HG02759 (cell line): ENCODE measurements around the gene ADRA1B.

Experiments
- ATAC-seq: cut with Tn5 transposase; IDR thresholded peaks from one replicate; pipeline ENCODE4 v1.9.1; 2021; ENCODE audit warnings: mild to moderate bottlenecking, moderate library complexity; ENCODE audit not compliant: unreplicated experiment

The ADRA1B gene

DNA sequence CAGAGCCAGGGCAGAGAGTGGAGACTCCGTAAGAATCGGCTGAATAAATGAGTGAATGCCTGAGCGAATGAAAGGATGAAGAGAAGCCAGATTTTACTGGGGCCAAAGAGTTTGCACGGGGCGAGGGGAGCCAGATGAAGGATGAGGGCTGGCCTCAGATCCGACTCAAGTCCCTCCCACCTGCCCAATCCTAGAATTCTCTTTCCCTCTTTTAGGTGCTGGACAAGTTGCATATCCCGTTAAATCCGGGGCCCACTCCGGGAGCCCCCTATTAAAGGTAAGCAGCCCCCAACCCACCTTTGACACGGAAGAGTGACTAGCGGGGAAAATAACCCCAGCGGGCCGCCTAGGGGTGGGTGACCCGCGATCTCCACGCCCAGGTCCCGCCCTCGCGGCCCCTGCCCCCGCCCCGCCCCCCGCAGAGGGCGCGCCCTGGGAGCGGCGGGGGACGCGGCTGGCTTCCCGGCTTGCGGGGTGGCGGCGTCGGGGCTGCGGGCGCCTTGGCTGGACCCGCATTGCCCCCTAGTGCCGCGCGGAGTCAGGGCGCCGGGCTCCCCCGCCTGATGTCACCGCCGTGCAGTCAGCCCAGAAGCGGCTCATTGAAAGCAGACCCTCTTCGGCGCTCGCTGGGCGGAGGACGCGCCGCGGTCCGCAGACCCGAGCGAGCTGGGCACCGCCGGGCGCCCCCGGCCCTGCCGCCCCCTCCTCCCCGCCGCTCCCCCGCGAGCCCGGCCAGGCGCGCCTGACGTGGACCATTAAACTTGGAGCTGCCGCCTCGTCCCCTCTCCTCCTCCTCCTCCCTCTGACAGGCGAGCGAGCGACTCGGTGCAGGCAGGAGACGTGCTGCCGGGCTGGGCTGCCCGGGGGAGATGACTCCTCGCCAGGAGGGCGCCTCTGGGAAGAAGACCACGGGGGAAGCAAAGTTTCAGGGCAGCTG is at the start of gene ADRA1B:
TSS of gene ADRA1B (plus strand) at position 579 of the 937 bp plus-strand sequence. CDS start 424 bp downstream, outside the sequence.
- peak; percentile 85 for ATAC-seq

DNA sequence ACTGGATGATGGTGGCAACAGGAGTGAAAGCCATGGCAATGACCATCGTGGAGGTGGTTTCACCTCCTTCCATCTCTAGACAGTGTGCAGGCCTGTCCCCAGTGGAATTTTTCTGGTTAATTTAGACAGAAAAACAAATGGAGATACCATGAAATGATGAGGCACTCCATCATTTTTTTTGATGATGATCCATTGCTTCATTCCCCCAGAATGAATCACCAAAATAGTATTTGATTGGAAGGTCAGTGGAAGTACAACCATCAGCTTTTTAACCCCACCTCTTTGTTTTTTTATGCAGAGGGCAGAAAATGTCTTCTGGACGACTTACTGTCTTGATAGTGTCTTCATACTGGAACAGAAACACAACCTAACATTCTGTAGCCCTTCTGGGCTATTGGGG is 42.6 kb upstream of the ADRA1B start:
- ATAC-seq = no peak

DNA sequence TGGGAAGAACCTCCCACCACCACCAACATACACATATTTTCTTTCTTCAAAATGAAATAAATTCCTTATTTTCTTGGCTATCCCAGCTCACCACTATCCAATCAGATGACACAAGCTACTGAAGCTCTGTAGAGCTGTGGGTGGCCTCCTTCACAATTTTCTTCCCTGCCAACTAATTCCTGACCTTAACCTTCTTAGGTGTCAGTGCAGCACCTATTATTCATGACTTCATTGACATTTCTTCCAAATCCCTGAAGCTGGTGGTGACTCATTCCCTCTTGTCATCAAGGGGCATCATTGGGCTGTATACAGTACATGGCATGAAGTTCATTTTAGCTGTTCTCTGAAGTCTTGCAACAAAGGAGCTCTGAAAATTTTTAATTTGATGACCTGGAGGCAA is 42.0 kb upstream of the ADRA1B start:
- ATAC-seq = no peak

DNA sequence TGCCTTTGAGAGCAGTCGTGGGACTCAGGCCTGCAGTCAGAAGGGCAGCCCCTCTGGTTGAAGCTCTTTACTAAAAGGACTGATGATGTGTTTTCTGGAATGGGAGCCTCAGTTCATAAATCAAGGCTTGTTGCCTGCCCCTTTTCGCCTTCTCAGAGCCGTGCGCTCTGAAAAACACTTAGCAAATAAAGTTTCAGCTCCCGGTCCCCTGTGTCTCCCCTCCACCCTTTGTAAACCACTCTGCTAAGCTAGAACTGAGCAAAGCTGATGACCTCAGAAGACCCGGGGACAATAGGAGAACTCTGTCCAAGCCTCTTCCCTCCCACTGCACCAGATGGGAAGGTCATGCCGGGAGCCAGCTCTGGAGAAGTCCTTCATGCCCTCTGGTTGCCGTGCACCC is 39.3 kb upstream of the ADRA1B start:
- no peak for ATAC-seq

DNA sequence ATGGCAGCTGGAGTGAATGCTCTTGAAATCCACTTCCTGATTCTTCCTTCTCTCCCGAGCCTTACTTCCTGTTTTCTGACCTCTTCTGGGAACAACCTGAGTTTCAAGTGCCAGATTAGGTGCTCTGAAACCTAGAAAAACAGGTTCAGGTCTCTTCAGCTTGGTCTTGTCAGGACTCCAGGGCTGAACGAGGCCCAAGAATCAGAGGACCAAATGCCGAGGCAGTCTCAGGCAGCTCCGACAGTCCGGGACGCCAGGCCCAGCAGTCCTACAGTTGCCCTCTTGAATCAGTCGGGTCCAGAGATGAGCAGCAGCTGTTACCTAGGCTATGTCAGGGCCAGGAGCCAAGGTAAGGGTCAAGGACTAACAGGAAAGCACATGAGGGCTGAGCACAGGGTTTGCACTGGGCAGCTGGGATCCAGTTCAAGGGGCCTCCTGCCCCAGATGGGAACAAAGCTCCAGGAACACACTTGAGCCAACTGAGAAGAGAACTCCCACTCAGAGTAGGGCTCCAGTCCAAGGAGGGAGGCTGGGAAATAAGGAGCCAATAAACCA is 38.3 kb upstream of the ADRA1B start:
- no peak for ATAC-seq

DNA sequence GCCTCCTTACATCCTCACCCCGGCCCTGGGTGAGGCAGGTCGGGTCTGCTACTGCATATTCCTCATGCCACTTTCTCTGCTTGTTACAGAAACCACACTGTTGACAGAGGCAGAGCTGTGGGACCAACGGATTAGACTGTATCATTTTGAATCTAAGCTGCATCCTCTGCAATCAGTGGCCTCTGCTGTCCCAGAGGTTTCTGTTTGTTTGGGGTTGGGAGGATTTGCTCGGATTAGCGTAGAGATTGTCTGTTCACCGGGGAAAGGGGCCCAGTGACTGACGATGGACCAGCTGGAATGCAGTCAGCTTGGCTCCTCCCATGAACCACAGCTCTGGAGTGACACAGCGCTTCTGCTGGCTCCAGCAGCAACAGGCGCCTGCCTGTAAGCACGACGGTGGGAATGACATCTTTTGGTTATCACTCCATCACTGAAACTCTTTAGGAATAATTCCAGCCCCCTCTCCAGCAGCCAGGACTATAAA is 37.3 kb upstream of the ADRA1B start:
- ATAC-seq = no peak

DNA sequence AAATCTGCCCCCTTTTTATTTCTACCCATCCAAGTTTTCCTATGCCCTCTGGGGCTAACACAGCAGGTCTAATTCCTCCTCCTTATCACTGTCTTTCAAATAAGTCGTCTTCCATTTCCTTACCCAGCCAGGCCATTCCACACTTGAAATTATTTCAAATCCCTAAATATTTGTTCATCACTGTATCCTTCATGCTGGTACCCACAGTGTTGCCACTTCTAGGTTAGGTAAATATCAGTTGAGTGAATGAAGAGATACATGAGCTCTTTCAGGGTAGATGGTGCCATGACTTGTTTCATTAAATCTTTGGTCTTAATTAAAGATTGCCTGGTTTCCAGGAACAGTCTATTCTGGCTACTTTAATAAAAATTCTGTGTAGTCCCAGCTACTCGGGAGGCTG is 35.6 kb upstream of the ADRA1B start:
- ATAC-seq = no peak

DNA sequence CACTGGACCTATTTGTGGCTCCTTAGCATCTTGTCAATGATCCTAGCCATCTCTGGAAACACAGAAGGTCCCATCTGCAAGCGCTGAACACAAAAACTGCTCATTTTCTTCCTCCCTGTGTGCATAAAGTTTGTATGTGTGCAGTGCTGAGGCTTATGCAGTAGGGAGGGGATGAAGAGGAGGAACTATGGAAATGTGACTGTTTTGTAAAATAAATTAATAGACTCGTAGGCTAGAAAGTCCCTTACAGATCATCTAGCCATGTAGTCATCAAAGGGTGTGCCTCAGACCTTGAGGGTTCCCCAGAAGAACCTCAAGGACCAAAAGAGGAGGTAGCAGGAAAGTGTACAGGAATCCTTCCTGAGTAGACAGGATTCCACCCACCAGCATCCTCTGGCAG is 34.3 kb upstream of the ADRA1B start:
- ATAC-seq = no peak

DNA sequence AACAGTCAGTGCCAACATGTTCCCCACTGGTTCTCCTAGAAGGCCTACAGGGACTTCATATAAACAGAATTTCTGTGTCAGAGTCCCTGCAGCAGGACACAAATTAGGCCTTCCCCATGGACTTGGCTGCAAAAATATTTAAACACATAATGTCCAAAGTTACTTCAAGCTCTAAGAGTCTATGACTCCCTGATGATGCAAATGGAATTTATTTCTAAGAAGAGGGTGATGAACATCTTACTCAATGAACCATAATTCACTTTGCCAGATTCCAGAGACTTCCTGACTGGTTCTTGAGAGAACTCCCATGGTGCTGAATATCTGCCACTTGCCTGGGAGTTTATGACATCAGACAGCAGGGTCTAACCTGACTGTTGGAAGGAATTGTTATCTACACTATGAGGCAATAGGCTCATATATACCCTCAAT is 32.7 kb upstream of the ADRA1B start:
- no peak for ATAC-seq

DNA sequence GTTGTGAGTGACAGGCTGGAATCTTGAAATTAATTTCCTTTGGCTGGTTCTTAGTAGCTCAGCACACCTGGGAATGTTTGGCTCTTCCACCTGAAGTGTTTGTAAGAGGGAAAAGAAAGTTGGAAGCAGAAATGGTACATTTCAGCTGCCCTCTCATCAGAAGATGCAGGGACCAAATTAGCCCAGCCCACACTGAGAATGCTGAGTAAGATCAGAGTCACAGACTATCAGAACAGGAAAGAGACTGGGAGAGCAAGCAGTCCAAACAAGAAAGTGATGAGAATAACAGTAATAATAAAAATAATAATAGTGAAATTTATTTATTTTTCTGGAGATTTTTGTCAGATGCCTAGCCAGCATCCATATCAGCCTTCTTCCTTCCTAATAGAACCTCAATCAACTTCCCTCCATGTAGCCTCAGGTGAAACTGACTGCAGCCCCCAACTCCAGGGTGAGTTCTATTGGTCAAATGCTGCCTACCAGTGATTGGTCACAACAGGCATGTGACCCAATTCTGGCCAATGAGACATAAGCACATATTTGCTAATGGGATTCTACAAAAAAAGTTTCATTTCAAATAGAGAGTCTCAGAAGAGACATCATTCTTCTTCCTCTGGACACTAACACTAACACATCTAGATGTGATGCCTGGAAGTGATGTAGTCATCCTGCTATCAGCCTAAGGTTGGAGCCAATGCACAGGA is 31.2 kb upstream of the ADRA1B start:
- ATAC-seq = no peak

DNA sequence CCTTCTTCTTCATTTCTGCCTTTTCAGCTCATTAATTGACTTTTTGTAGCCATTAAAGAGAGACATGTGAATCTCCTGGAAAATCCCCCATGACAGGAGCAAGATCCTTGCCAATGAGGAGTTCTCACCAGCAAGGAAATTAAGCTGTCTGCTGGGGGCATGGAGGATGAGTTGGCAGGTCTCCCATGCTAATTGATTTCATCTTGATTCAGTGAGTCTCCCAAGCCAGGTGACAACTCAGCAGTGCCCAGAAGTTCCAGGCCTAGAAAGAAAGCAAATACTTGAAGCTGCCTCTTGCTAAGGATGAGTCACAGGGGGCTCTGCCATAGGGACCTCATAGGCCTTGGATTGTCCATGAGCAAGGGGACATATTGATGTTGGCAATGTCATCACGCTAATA is 30.0 kb upstream of the ADRA1B start:
- no peak for ATAC-seq

DNA sequence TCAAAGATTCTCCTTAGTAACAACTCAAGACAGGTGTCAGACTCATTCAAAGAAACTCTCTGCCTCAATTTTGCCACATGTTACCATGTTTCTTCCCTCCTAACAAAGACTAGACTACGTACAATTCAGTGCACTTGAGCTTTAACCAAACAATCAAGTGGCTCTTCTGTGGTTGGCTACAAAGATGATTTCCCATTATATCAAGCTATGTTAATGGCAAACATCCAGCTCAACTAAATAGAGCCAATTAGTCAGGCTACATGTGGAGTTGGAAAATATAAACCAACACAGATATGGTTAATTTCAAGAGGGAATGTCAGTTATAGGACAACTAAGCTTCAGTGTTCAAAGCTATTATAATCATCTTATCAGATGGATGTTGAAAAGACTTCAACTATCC is 29.2 kb upstream of the ADRA1B start:
- ATAC-seq = no peak

DNA sequence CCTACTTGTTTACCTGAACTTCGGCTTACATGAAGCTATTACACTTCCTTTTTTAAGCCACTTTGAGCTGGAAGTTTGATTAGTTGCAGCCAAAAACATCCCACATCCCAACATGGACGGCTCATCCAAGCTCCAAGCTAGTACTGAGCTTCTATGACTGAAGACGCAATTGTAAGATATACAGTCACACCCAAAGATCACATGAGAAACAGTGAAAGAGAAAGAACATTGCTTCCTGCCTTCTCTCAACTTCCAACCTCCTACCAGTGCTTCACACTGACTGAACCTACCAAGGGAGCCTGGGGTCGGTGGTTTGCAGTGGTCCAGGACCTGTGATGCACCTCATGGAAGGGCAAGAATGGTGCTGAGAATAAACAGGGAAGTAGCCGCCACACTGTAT is 27.4 kb upstream of the ADRA1B start:
- ATAC-seq = no peak

DNA sequence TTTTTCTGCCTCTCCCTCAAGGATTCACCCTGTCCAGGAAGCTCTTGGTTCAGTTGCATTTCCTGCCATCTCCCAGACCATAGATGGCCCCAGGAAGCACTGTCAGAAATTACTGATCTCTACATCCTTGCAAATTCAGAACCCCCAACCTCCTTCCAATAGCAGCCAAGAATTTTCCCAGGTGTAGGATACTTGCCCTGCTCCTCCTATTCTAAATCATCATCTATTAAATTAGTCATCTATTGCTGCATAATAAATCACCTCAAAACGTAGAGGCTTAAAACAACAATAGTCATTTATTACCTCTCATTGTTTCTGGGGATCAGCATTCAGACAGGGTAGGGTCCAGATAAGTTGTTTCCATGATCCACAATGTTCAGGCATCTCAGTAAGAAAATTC is 26.1 kb upstream of the ADRA1B start:
- ATAC-seq = no peak

DNA sequence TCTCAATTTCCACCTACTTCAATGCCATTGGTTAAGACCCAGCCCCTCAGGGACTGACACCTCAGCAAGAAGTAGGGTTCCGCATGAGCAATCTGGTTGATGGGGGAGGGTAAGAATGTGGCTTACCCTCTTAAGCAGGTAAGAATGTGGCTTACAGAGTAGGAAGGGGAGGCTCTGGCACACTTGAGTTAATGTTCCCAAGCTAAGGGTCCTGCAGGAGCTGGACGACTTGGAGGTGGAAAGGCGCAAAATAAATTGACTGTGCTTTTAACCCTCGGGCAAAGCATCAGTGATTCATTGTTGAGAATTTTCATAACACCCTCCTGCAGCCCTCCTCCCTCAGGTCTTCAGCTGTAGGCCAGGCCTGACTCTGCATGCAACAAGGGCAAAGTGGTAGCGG is 24.9 kb upstream of the ADRA1B start:
- no peak for ATAC-seq

DNA sequence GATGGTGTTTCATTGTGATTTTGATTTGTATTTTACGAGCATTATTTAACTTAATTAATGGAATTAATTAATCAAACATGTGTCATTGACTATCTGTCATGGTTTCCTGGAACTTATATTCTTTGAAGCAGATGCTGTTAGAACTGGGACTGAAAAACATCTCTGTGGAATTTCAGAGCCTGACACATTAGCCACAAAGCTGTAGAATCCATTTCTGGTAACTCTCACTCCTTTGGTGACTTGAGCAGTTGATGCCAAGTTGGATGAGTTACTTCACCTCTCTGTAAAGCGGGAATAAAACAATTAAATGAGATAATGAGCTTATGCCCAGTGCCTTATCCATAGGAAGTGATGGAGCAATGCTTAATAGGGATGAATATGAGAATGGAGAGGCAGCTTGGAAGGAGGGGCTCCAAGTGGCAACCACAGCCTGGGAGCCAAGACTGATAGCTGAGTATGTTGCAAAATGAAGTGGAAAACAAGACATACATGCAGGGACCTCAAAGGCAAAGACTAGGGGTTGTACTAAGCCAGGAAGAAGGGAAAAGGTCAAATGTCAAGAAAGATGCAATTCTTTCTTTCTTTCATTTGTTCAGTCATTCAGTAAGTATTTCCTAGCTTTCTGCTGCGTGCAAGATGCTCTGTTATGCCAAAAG is 23.1 kb upstream of the ADRA1B start:
- no peak for ATAC-seq

DNA sequence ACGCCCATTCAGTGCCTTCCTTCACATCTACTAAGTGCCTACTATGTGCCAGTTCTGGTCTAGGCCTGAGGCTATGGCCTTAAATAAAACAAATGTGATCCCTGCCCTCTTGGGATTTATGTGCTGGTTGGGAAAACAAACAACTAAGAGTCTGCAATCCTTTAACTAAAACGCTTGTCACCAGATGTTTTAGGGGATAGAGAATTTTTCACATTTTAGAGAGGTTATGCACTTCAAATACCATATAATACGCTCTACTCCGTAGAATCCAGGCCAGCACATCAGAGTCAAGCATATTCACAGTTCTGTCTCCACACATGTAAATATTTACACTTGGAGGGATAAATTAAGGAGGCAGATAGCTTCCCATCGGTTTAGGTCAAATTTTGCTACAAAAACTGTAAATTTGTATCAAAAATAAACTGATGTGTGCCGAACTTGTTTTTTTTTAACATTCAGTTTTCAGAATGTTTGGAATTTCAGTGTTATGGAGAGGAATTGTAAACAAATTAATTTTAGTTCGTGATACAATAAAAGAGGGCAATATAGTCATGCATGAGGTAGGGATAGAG is 22.0 kb upstream of the ADRA1B start:
- no peak for ATAC-seq

DNA sequence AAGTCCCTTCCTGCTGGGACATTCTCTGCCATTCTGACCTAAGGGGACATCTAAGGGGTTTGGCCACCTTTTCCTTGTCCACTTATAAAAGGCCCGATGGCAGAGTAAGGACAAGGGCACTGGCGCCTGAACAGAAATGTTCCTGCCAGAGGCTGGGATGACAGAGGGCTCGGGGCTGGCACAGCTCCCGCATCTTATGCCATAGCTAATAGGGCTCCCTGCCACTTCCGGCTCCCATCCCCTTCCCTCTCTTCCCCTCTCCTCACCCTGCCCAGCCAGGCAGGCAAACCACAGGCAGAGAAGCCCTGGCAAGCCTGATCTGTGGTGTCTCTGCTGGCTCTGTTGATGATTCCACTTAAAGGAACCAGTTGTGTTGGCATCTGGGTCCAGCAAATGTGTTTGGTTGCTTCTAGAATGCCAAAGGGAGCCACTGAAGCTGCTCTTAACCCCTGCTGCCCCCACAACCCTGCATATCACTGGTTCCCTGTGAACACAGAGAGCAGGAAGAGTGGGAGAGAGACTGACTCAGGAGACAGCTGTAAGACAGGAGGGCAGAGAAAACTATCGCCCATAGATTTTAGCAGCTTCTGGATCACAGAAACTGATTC is 18.4 kb upstream of the ADRA1B start:
- no peak for ATAC-seq

DNA sequence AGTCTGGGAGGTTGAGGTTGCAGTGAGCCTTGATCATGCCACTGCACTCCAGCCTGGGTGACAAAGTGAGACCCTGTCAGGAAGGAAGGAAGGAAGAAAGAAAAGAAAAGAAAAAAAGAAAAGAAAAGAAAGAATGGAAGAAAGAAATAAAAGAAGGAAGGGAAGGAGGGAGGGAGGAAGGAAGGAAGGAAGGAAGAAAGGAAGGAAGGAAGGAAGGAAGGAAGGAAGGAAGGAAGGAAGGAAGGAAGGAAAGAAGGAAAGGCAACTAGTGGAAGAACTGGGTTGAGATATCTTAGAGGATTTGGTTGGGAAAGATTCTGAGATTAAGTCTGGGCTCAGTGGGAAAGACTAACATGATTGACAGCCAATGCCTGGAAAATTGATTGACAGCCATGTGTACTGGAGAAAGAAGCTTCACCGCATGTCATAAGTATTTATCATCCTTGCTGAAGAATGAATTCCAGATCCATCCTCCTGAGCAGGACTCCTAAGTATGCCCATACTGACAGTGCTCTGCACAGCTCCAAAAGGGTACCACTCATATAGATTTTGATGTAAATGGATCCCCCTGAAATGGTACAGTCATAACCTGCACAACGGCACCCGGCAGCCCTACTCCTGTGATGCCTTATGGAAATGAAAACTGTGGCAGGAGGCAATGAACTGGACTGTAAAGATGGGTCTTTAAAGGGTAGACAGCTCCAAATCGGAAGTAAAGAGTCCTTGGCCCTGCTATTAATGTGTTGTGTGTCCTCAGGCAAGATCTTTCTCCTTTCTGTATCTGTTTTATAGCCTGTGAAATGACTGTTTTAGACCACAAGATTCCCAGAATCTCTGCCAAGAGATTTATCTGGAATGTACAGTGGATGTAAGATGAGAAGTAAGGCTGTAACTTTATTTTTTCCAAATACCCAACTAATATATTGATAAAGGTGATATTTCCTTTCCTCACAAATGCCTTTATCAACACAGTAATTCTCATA is 16.9 kb upstream of the ADRA1B start:
- ATAC-seq = no peak
